Liver (tissue), 9 donors: ENCODE results near the gene CNIH3. TPM values are rescaled to one million over a fixed set of nuclear protein-coding genes. Genes with fewer than 3 reads are reported as not detected.

ENCODE experiments used
- DNase-seq: peaks from one replicate; pipeline ENCODE4 v3.0.0-alpha.2; 2017; ENCODE audit warnings: low spot score
- H3K27ac ChIP-seq, 2 donors: one replicate each; pipeline ENCODE4 v1.7.0; 2013; ENCODE audit warnings: inconsistent platforms in 2 of 2, low read length in 2 of 2, control low read depth in 1 of 2, low read depth in 1 of 2, mild to moderate bottlenecking in 1 of 2
- H3K27me3 ChIP-seq, 4 donors: one replicate each; pipeline versions ENCODE4 v1.6.1 to v1.7.0; 2013; ENCODE audit warnings: low read length in 3 of 4, inconsistent platforms in 1 of 4, mild to moderate bottlenecking in 1 of 4, moderate library complexity in 1 of 4; ENCODE audit not compliant: control insufficient read depth in 4 of 4, insufficient read depth in 4 of 4
- H3K36me3 ChIP-seq, 4 donors: one replicate each; pipeline versions ENCODE4 v1.6.1 to v1.7.0; 2013; ENCODE audit warnings: low read length in 3 of 4, mild to moderate bottlenecking in 3 of 4, low read depth in 1 of 4, moderate library complexity in 1 of 4; ENCODE audit not compliant: control insufficient read depth in 4 of 4, insufficient read depth in 3 of 4
- H3K4me1 ChIP-seq, 4 donors: one replicate each; pipeline versions ENCODE4 v1.6.1 to v1.7.0; 2013; ENCODE audit warnings: low read length in 3 of 4, mild to moderate bottlenecking in 3 of 4, moderate library complexity in 1 of 4; ENCODE audit not compliant: control insufficient read depth in 4 of 4, insufficient read depth in 4 of 4
- H3K4me3 ChIP-seq, 3 donors: one replicate each; pipeline versions ENCODE4 v1.6.1 to v1.7.0; 2013; ENCODE audit warnings: low read length in 3 of 3, control low read depth in 1 of 3, low read depth in 1 of 3, mild to moderate bottlenecking in 1 of 3
- H3K9ac ChIP-seq, 2 donors: one replicate each; pipeline ENCODE4 v1.7.0; 2013; ENCODE audit warnings: low read length in 2 of 2, mild to moderate bottlenecking in 2 of 2, moderate library complexity in 2 of 2, control low read depth in 1 of 2, low read depth in 1 of 2
- H3K9me3 ChIP-seq, 4 donors: one replicate each; pipeline versions ENCODE4 v1.6.1 to v1.7.0; 2013; ENCODE audit warnings: low read length in 3 of 4; ENCODE audit not compliant: control insufficient read depth in 4 of 4
- ATF3 ChIP-seq: IDR thresholded peaks from 2 replicates; pipeline ENCODE4 v1.6.1; 2016; ENCODE audit warnings: antibody characterized with exemption
- CTCF ChIP-seq: fragments of 150-350 bp; IDR thresholded peaks from 2 replicates; pipeline ENCODE4 v1.5.1; 2017; ENCODE audit warnings: improper control_type of control experiment, low read depth, low read length; ENCODE audit not compliant: missing input control
- FOXA1 ChIP-seq: IDR thresholded peaks from 2 replicates; pipeline ENCODE4 v1.6.1; 2016; ENCODE audit warnings: antibody characterized with exemption
- FOXA2 ChIP-seq: IDR thresholded peaks from 2 replicates; pipeline ENCODE4 v1.6.1; 2016; ENCODE audit warnings: antibody characterized with exemption
- JUND ChIP-seq, 2 donors: IDR thresholded peaks; 2 replicates each; pipeline ENCODE4 v1.6.1; 2016; ENCODE audit warnings: antibody characterized with exemption in 2 of 2
- REST ChIP-seq: IDR thresholded peaks from 2 replicates; pipeline ENCODE4 v1.6.1; 2016; ENCODE audit warnings: antibody characterized with exemption, mild to moderate bottlenecking
- RXRA ChIP-seq, 2 donors: IDR thresholded peaks; 2 replicates each; pipeline ENCODE4 v1.6.1; 2017 to 2018; ENCODE audit warnings: antibody characterized with exemption in 2 of 2, mild to moderate bottlenecking in 1 of 2
- SP1 ChIP-seq: IDR thresholded peaks from 2 replicates; pipeline ENCODE4 v1.6.1; 2018; ENCODE audit warnings: antibody characterized with exemption, mild to moderate bottlenecking
- TAF1 ChIP-seq: conservative IDR thresholded peaks from 2 replicates; pipeline ENCODE4 v1.6.1; 2016; ENCODE audit warnings: antibody characterized with exemption, mild to moderate bottlenecking
- YY1 ChIP-seq: IDR thresholded peaks from 2 replicates; pipeline ENCODE4 v1.6.1; 2016; ENCODE audit warnings: antibody characterized with exemption, mild to moderate bottlenecking
- WGBS: extraction: QIAGEN DNeasy Blood & Tissue Kit; methylation state at CpG from one replicate; pipeline ENCODE4 v1.1.7; 2013; 5-methylcytosine and 5-hydroxymethylcytosine counted together
- polyA plus RNA-seq, 2 donors: library from polyadenylated mRNA; stranded (reverse) in 1 of 2; unstranded in 1 of 2; fragments of 200-250 nt in 1 of 2; fragments of >200 nt in 1 of 2; fragmentation: Nextera tagmentation in 1 of 2; extraction: Ambion mirVana in 1 of 2; gene quantifications; one replicate each; pipeline versions ENCODE4 v1.2.1 to v1.2.3, GENCODE V29; 2013 to 2015
- total RNA-seq, 2 donors: library from RNA; depleted of rRNA; stranded (reverse); fragments of >200 nt; gene quantifications; one replicate each; pipeline ENCODE4 v1.2.3, GENCODE V29; 2014
- donor health status: healthy.
- donor health status: healthy.
- donor health status: healthy.
- donor health status: healthy.
- donor health status: healthy.

CNIH3 gene
- total and polyA plus RNA-seq, 4 donors: 0.39 to 1.0 (median 0.93) TPM

GRCh38 chr1:224589006-224589405 is 27.1 kb upstream of the CNIH3 start (continued):
- TF ChIP-seq REST (no peak), FOXA1 (no peak), YY1 (no peak), JUND (IDR thresholded peaks at IDR 0.05) (no peak), CTCF (no peak), TAF1 (no peak), ATF3 (no peak)

- DNase-seq: no peak
- no peak overlapping the region for H3K9ac ChIP-seq
- no peaks in the 10 kb centered on the region for H3K36me3 ChIP-seq
- peaks cover 0 to 2% (median 0%) of the 10 kb centered on the region in 4 donors for H3K27me3 ChIP-seq
- TF ChIP-seq TAF1 (no peak), FOXA1 (no peak), ATF3 (no peak), JUND (IDR thresholded peaks at IDR 0.05) (no peak), RXRA (IDR thresholded peaks at IDR 0.05) (no peak), REST (no peak), SP1 (no peak), FOXA2 (no peak)
- WGBS: 94% methylated on average over 1 of the region's 1 CpG
- H3K4me3 ChIP-seq: no peak overlapping the region
- no peaks in the 10 kb centered on the region for H3K4me1 ChIP-seq
- no peak overlapping the region for H3K27ac ChIP-seq
- peaks cover 0 to 4% (median under 1%) of the 10 kb centered on the region in 4 donors for H3K9me3 ChIP-seq
Measured at GRCh38 chr1:224591326-224591725, 24.8 kb upstream of the CNIH3 start.
